Measurements from ENCODE around the gene THEMIS2. TPM values are rescaled to one million over a fixed set of nuclear protein-coding genes. Genes with fewer than 3 reads are reported as not detected.

THEMIS2 gene
- total RNA-seq, 1 donor from 2014 or later, result 0.79 TPM

DNA sequence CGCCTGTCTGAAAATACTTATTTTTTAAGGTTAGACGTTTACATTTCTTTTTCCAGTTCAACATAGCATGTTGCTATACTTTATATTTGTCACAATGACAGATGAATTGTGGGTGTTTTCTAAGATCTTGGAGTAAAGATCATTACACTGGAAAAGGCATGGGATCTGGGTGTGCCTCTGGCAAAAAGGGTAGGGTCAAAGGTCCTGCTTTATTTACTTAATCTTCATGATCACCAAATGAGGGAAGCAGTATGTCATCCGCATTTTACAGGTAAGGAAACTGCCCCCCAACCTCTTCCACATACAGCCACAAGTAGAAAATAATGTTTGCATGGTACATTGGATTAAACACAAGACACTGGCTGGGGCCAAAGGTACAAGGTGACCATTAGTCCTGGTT is 49.9 kb downstream of the THEMIS2 start:
- no peaks in the 10 kb centered on the region for H3K36me3 ChIP-seq (ENCODE audit: insufficient read depth, low read length)
- FAIRE-seq (no peak), DNase-seq (ENCODE audit: low read depth) (no peak)
- H3K9ac ChIP-seq (ENCODE audit: low read length), result no peak overlapping the region
- Mint-ChIP-seq H3K9me3 (ENCODE audit: unreplicated experiment) (no peaks in the 10 kb centered on the region), H3K4me1 (ENCODE audit: low read depth, unreplicated experiment) (no peaks in the 10 kb centered on the region), H3K36me3 (ENCODE audit: low read depth, unreplicated experiment) (no peaks in the 10 kb centered on the region), H3K4me3 (ENCODE audit: unreplicated experiment) (no peak overlapping the region), H3K27me3 (ENCODE audit: low read depth, unreplicated experiment) (peaks cover 8% of the 10 kb centered on the region), H3K27ac (ENCODE audit: unreplicated experiment) (no peak overlapping the region)
- H3K9me3 ChIP-seq (ENCODE audit: insufficient read depth, low read depth, low read length), result no peaks in the 10 kb centered on the region
- TF ChIP-seq EZH2 (IDR thresholded peaks at IDR 0.05; ENCODE audit: insufficient read depth, low read length), result no peak
- TF ChIP-seq, protein P1, sequence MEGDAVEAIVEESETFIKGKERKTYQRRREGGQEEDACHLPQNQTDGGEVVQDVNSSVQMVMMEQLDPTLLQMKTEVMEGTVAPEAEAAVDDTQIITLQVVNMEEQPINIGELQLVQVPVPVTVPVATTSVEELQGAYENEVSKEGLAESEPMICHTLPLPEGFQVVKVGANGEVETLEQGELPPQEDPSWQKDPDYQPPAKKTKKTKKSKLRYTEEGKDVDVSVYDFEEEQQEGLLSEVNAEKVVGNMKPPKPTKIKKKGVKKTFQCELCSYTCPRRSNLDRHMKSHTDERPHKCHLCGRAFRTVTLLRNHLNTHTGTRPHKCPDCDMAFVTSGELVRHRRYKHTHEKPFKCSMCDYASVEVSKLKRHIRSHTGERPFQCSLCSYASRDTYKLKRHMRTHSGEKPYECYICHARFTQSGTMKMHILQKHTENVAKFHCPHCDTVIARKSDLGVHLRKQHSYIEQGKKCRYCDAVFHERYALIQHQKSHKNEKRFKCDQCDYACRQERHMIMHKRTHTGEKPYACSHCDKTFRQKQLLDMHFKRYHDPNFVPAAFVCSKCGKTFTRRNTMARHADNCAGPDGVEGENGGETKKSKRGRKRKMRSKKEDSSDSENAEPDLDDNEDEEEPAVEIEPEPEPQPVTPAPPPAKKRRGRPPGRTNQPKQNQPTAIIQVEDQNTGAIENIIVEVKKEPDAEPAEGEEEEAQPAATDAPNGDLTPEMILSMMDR (IDR thresholded peaks at IDR 0.05; ENCODE audit: insufficient read depth, low read depth, low read length), result no peak
- no peaks in the 10 kb centered on the region for H3K4me1 ChIP-seq (ENCODE audit: insufficient read depth, low read length)
- H3K27me3 ChIP-seq (ENCODE audit: insufficient read depth, low read length), result peaks cover 2% of the 10 kb centered on the region
- no peaks in the 10 kb centered on the region for H4K20me1 ChIP-seq (ENCODE audit: insufficient read depth, low read length)
- H3K79me2 ChIP-seq (ENCODE audit: insufficient read depth, low read length), result no peaks in the 10 kb centered on the region
- no peak overlapping the region for H3K4me3 ChIP-seq (ENCODE audit: insufficient read depth, low read depth, low read length)
- H2AFZ ChIP-seq (ENCODE audit: low read depth, low read length), result no peak overlapping the region
- no peak overlapping the region for H3K4me2 ChIP-seq (ENCODE audit: low read length)
- H3K27ac ChIP-seq (ENCODE audit: low read depth, low read length), result no peak overlapping the region

DNA sequence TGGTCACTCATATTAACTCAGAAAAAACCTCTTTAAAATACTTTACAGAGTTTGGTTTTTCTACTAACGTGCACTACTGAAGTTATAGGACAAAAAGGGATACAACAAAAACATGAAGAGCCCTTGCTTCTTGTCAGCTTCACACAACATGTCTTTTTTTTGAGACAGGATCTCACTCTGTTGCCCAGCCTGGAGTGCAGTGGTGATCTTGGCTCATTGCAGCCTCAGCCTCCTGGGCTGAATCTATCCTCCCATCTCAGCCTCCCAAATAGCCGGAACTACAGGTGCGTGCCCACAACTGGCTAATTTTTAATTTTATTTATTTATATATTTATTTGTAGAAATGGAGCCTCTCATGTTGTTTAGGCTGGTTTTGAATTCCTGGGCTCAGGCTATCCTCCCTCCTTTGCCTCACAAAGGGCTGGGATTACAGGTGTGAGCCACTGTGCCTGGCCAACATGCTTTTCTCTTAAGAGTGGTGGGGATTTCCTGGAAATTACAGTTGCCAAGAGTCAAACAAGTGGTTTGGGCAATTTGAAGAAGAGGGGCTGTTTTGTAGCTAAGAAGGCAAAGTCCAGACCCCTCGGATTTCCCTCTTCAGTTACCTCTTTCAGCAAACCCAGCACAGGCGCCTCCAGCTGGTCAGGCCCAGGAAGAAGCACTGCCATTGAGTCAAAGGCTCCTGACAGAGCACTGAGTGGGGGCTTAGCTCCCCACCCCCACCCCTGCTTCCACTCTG is 56.0 kb downstream of the THEMIS2 start:
- H3K27me3 ChIP-seq (ENCODE audit: insufficient read depth, low read length), result peaks cover 2% of the 10 kb centered on the region
- H3K9me3 Mint-ChIP-seq (ENCODE audit: unreplicated experiment), result no peaks in the 10 kb centered on the region
- H3K27ac Mint-ChIP-seq (ENCODE audit: unreplicated experiment), result no peak overlapping the region
- H3K36me3 Mint-ChIP-seq (ENCODE audit: low read depth, unreplicated experiment), result no peaks in the 10 kb centered on the region
- H3K9ac ChIP-seq (ENCODE audit: low read length), result no peak overlapping the region
- no peaks in the 10 kb centered on the region for H3K79me2 ChIP-seq (ENCODE audit: insufficient read depth, low read length)
- no peaks in the 10 kb centered on the region for H3K4me1 ChIP-seq (ENCODE audit: insufficient read depth, low read length)
- no peak overlapping the region for H3K4me2 ChIP-seq (ENCODE audit: low read length)
- H2AFZ ChIP-seq (ENCODE audit: low read depth, low read length), result no peak overlapping the region
- H3K4me1 Mint-ChIP-seq (ENCODE audit: low read depth, unreplicated experiment), result peaks cover 7% of the 10 kb centered on the region
- no peaks in the 10 kb centered on the region for H3K36me3 ChIP-seq (ENCODE audit: insufficient read depth, low read length)
- DNase-seq (ENCODE audit: low read depth) (peak; percentile 15), FAIRE-seq (no peak)
- no peaks in the 10 kb centered on the region for H4K20me1 ChIP-seq (ENCODE audit: insufficient read depth, low read length)
- TF ChIP-seq, protein P1 (IDR thresholded peaks at IDR 0.05; ENCODE audit: insufficient read depth, low read depth, low read length), result no peak
- no peak for TF ChIP-seq EZH2 (IDR thresholded peaks at IDR 0.05; ENCODE audit: insufficient read depth, low read length)
- H3K27ac ChIP-seq (ENCODE audit: low read depth, low read length), result no peak overlapping the region
- H3K4me3 ChIP-seq (ENCODE audit: insufficient read depth, low read depth, low read length), result no peak overlapping the region
- no peak overlapping the region for H3K4me3 Mint-ChIP-seq (ENCODE audit: unreplicated experiment)
- peaks cover 4% of the 10 kb centered on the region for H3K27me3 Mint-ChIP-seq (ENCODE audit: low read depth, unreplicated experiment)
- no peaks in the 10 kb centered on the region for H3K9me3 ChIP-seq (ENCODE audit: insufficient read depth, low read depth, low read length)

DNA sequence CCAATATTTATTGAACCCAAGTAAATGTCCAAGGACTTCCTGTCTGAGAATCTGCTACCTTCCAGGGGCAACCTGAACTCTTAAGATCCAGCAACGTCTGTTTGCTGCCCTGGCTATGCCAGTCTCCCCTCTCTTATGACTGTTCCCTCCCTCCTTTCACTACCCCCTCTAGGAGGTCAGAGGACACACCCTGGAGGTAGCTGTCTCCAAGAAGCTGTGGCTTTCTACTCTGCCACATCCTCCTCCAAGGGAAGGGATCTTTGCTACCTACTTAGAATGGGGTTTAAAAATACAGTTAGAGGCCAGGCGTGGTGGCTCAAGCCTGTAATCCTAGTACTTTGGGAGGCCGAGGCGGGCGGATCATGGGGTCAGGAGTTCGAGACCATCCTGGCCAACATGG is 58.8 kb downstream of the THEMIS2 start:
- Histone ChIP-seq H3K4me2 (ENCODE audit: low read length) (no peak overlapping the region), H3K79me2 (ENCODE audit: insufficient read depth, low read length) (no peaks in the 10 kb centered on the region), H3K9me3 (ENCODE audit: insufficient read depth, low read depth, low read length) (no peaks in the 10 kb centered on the region), H2AFZ (ENCODE audit: low read depth, low read length) (no peak overlapping the region), H3K27ac (ENCODE audit: low read depth, low read length) (no peak overlapping the region), H3K4me1 (ENCODE audit: insufficient read depth, low read length) (no peaks in the 10 kb centered on the region), H3K9ac (ENCODE audit: low read length) (no peak overlapping the region), H3K4me3 (ENCODE audit: insufficient read depth, low read depth, low read length) (no peak overlapping the region), H3K27me3 (ENCODE audit: insufficient read depth, low read length) (peaks cover 12% of the 10 kb centered on the region), H3K36me3 (ENCODE audit: insufficient read depth, low read length) (no peaks in the 10 kb centered on the region), H4K20me1 (ENCODE audit: insufficient read depth, low read length) (no peaks in the 10 kb centered on the region)
- FAIRE-seq, result no peak
- H3K27ac Mint-ChIP-seq (ENCODE audit: unreplicated experiment), result no peak overlapping the region
- no peak for TF ChIP-seq EZH2 (IDR thresholded peaks at IDR 0.05; ENCODE audit: insufficient read depth, low read length)
- H3K9me3 Mint-ChIP-seq (ENCODE audit: unreplicated experiment), result no peaks in the 10 kb centered on the region
- H3K36me3 Mint-ChIP-seq (ENCODE audit: low read depth, unreplicated experiment), result no peaks in the 10 kb centered on the region
- H3K4me3 Mint-ChIP-seq (ENCODE audit: unreplicated experiment), result no peak overlapping the region
- H3K27me3 Mint-ChIP-seq (ENCODE audit: low read depth, unreplicated experiment), result peaks cover 15% of the 10 kb centered on the region
- no peak for DNase-seq (ENCODE audit: low read depth)
- peaks cover 9% of the 10 kb centered on the region for H3K4me1 Mint-ChIP-seq (ENCODE audit: low read depth, unreplicated experiment)
